Skeletal muscle cell (primary cell): ENCODE data around the gene ZFPL1.

Source experiments
- DNase-seq: peaks from one replicate; pipeline ENCODE4 v3.0.0-alpha.2; 2010; ENCODE audit warnings: low read depth
- H3K4me3 ChIP-seq: 2 replicates; pipeline ENCODE4 v1.5.1; 2011; ENCODE audit warnings: low read depth, mild to moderate bottlenecking, control low read depth, low read length, moderate library complexity

Gene ZFPL1

GRCh38 chr11:65083834-65084597 lies at the start of gene ZFPL1, which contains the start of gene CDCA5:
Gene ZFPL1, plus strand, starts transcription at chr11:65084222. Its CDS starts 477 bp downstream, at chr11:65084699.
Gene CDCA5, minus strand, starts transcription at chr11:65084040. Its CDS starts 62 bp downstream, at chr11:65083978.
- peak; percentile 84 for DNase-seq
- H3K4me3 ChIP-seq, result peak within 1 kb of the TSS; percentile 92

- H3K4me3 ChIP-seq, result no peak overlapping the region
- no peak for DNase-seq
Observed at GRCh38 chr11:65034423-65034822, 49.6 kb upstream of the ZFPL1 start.

- H3K4me3 ChIP-seq, result no peak overlapping the region
- no peak for DNase-seq
Observed at GRCh38 chr11:65035579-65035978, 48.4 kb upstream of the ZFPL1 start.

- H3K4me3 ChIP-seq, result no peak overlapping the region
- DNase-seq, result no peak
Observed at GRCh38 chr11:65036931-65037330, 47.1 kb upstream of the ZFPL1 start.

GRCh38 chr11:65040520-65040846 lies 43.5 kb upstream of the ZFPL1 start:
- H3K4me3 ChIP-seq, result peak overlapping the region; percentile 71
- DNase-seq, result no peak

GRCh38 chr11:65040847-65041622 lies 43.0 kb upstream of the ZFPL1 start, which contains the start of gene SAC3D1:
Gene SAC3D1, plus strand, starts transcription at chr11:65041210. Its CDS starts 83 bp downstream, at chr11:65041293.
- peak; percentile 80 for DNase-seq
- H3K4me3 ChIP-seq, result peak within 1 kb of the TSS; percentile 71

- H3K4me3 ChIP-seq, result no peak overlapping the region
- DNase-seq, result no peak
Observed at GRCh38 chr11:65042891-65043290, 41.1 kb upstream of the ZFPL1 start.

GRCh38 chr11:65043881-65044501 lies 40.0 kb upstream of the ZFPL1 start:
- no peak for DNase-seq
- H3K4me3 ChIP-seq, result no peak overlapping the region

- DNase-seq, result no peak
- H3K4me3 ChIP-seq, result no peak overlapping the region
Observed at GRCh38 chr11:65045061-65045460, 39.0 kb upstream of the ZFPL1 start.

GRCh38 chr11:65045728-65046127 lies 38.3 kb upstream of the ZFPL1 start:
- no peak overlapping the region for H3K4me3 ChIP-seq

GRCh38 chr11:65047581-65048422 lies 36.2 kb upstream of the ZFPL1 start:
- no peak for DNase-seq

More at GRCh38 chr11:65045728-65046127, 38.3 kb upstream of the ZFPL1 start:
- DNase-seq, result no peak

GRCh38 chr11:65051398-65051858 lies 32.6 kb upstream of the ZFPL1 start:
- DNase-seq, result no peak

More at GRCh38 chr11:65047581-65048422, 36.2 kb upstream of the ZFPL1 start:
- peak overlapping the region; percentile 45 for H3K4me3 ChIP-seq

GRCh38 chr11:65053827-65054508 lies 30.1 kb upstream of the ZFPL1 start:
- no peak for DNase-seq
- H3K4me3 ChIP-seq, result no peak overlapping the region

More at GRCh38 chr11:65051398-65051858, 32.6 kb upstream of the ZFPL1 start:
- no peak overlapping the region for H3K4me3 ChIP-seq

GRCh38 chr11:65055538-65055937 lies 28.5 kb upstream of the ZFPL1 start:
- no peak for DNase-seq
- no peak overlapping the region for H3K4me3 ChIP-seq

- H3K4me3 ChIP-seq, result no peak overlapping the region
- no peak for DNase-seq
Observed at GRCh38 chr11:65056999-65057398, 27.0 kb upstream of the ZFPL1 start.

GRCh38 chr11:65057526-65057925 lies 26.5 kb upstream of the ZFPL1 start:
- no peak overlapping the region for H3K4me3 ChIP-seq
- DNase-seq, result no peak

- H3K4me3 ChIP-seq, result no peak overlapping the region
- no peak for DNase-seq
Observed at GRCh38 chr11:65058012-65058411, 26.0 kb upstream of the ZFPL1 start.

- H3K4me3 ChIP-seq, result no peak within 1 kb of the TSS
- DNase-seq, result no peak
Observed at GRCh38 chr11:65058419-65059054, 25.5 kb upstream of the ZFPL1 start, which contains the start of gene NAALADL1. Gene NAALADL1, minus strand, starts transcription at chr11:65058553. Its CDS starts 32 bp downstream, at chr11:65058521.
